HG03565 (cell line): ENCODE data around the gene PDE6A.
A peak's percentile ranks its signal among the peaks of the same experiment; 100 is the strongest.
"Not testable (repeated sequence)": the region's sequence is repeated elsewhere in the genome, so short reads cannot be mapped to it uniquely, and the experiment has no call there.

Experiments
- ATAC-seq: cut with Tn5 transposase; IDR thresholded peaks from one replicate; pipeline ENCODE4 v1.9.1; 2021; ENCODE audit warnings: mild to moderate bottlenecking, moderate library complexity; ENCODE audit not compliant: unreplicated experiment

Gene PDE6A

GRCh38 chr5:149870232-149870631, 74.4 kb downstream of the PDE6A start:
- no peak for ATAC-seq

GRCh38 chr5:149869411-149869821, 75.2 kb downstream of the PDE6A start:
- no peak for ATAC-seq

- no peak for ATAC-seq
Observed at GRCh38 chr5:149865746-149866145, 78.8 kb downstream of the PDE6A start.

- ATAC-seq, result no peak
Observed at GRCh38 chr5:149863830-149864229, 80.8 kb downstream of the PDE6A start.

GRCh38 chr5:149863176-149863575, 81.4 kb downstream of the PDE6A start:
- no peak for ATAC-seq

GRCh38 chr5:149860801-149861322, 83.7 kb downstream of the PDE6A start:
- peak; percentile 79 for ATAC-seq

GRCh38 chr5:149859746-149860145, 84.8 kb downstream of the PDE6A start:
- ATAC-seq, result no peak

- ATAC-seq, result not testable (repeated sequence)
Observed at GRCh38 chr5:149858481-149858880, 86.1 kb downstream of the PDE6A start.

GRCh38 chr5:149857499-149857898, 87.1 kb downstream of the PDE6A start:
- no peak for ATAC-seq

- ATAC-seq, result no peak
Observed at GRCh38 chr5:149855366-149855765, 89.2 kb downstream of the PDE6A start.

GRCh38 chr5:149854866-149855265, 89.7 kb downstream of the PDE6A start:
- no peak for ATAC-seq

GRCh38 chr5:149853701-149854100, 90.9 kb downstream of the PDE6A start:
- ATAC-seq, result no peak

GRCh38 chr5:149853331-149853648, 91.3 kb downstream of the PDE6A start:
- ATAC-seq, result no peak

GRCh38 chr5:149852641-149853330, 91.8 kb downstream of the PDE6A start:
- ATAC-seq, result peak; percentile 62

- no peak for ATAC-seq
Observed at GRCh38 chr5:149851211-149851610, 93.4 kb downstream of the PDE6A start.

GRCh38 chr5:149849966-149850910, 94.4 kb downstream of the PDE6A start:
- ATAC-seq, result no peak

- no peak for ATAC-seq
Observed at GRCh38 chr5:149849280-149849965, 95.2 kb downstream of the PDE6A start.

- ATAC-seq, result no peak
Observed at GRCh38 chr5:149847611-149848010, 97.0 kb downstream of the PDE6A start.

GRCh38 chr5:149846021-149846420, 98.6 kb downstream of the PDE6A start:
- no peak for ATAC-seq

GRCh38 chr5:149845601-149846000, 99.0 kb downstream of the PDE6A start:
- no peak for ATAC-seq
